HG02610 (cell line): ENCODE results near the gene LSM4.
A peak's percentile ranks its signal among the peaks of the same experiment; 100 is the strongest.
"Not testable (repeated sequence)": the region's sequence is repeated elsewhere in the genome, so short reads cannot be mapped to it uniquely, and the experiment has no call there.

Experiments
- ATAC-seq: cut with Tn5 transposase; IDR thresholded peaks from one replicate; pipeline ENCODE4 v1.9.1; 2021; ENCODE audit warnings: mild to moderate bottlenecking, moderate library complexity; ENCODE audit not compliant: unreplicated experiment

Gene LSM4

GRCh38 chr19:18322759-18323460, at the start of gene LSM4:
Gene LSM4, minus strand, starts transcription at chr19:18323076. Its CDS starts 56 bp downstream, at chr19:18323020.
- peak; percentile 91 for ATAC-seq

- ATAC-seq: no peak
Observed at GRCh38 chr19:18368504-18369222, 45.8 kb upstream of the LSM4 start.

GRCh38 chr19:18366021-18366435, 43.2 kb upstream of the LSM4 start:
- no peak for ATAC-seq

GRCh38 chr19:18364826-18365528, 42.1 kb upstream of the LSM4 start:
- ATAC-seq: no peak

- not testable (repeated sequence) for ATAC-seq
Observed at GRCh38 chr19:18364277-18364825, 41.5 kb upstream of the LSM4 start.

- no peak for ATAC-seq
Observed at GRCh38 chr19:18363787-18364186, 40.9 kb upstream of the LSM4 start.

GRCh38 chr19:18362934-18363542, 40.2 kb upstream of the LSM4 start:
- ATAC-seq: no peak

GRCh38 chr19:18361646-18362045, 38.8 kb upstream of the LSM4 start:
- no peak for ATAC-seq

GRCh38 chr19:18357041-18357440, 34.2 kb upstream of the LSM4 start:
- ATAC-seq: no peak

GRCh38 chr19:18354743-18355142, 31.9 kb upstream of the LSM4 start:
- ATAC-seq: not testable (repeated sequence)

GRCh38 chr19:18353378-18354005, 30.6 kb upstream of the LSM4 start:
- no peak for ATAC-seq

GRCh38 chr19:18351544-18351943, 28.7 kb upstream of the LSM4 start:
- ATAC-seq: no peak

GRCh38 chr19:18350490-18350889, 27.6 kb upstream of the LSM4 start:
- ATAC-seq: no peak

- no peak for ATAC-seq
Observed at GRCh38 chr19:18349524-18350128, 26.8 kb upstream of the LSM4 start.

- not testable (repeated sequence) for ATAC-seq
Observed at GRCh38 chr19:18348818-18349339, 26.0 kb upstream of the LSM4 start.

- ATAC-seq: no peak
Observed at GRCh38 chr19:18348171-18348570, 25.3 kb upstream of the LSM4 start.

- ATAC-seq: no peak
Observed at GRCh38 chr19:18346091-18346490, 23.2 kb upstream of the LSM4 start.

- no peak for ATAC-seq
Observed at GRCh38 chr19:18345296-18345695, 22.4 kb upstream of the LSM4 start.

- ATAC-seq: no peak
Observed at GRCh38 chr19:18344582-18344950, 21.7 kb upstream of the LSM4 start.

GRCh38 chr19:18342090-18342632, 19.3 kb upstream of the LSM4 start:
- no peak for ATAC-seq
